ENCODE measurements around the gene PCDHB1. TPM values are rescaled to one million over a fixed set of nuclear protein-coding genes. Genes with fewer than 3 reads are reported as not detected.
"Not testable (repeated sequence)": the region's sequence is repeated elsewhere in the genome, so short reads cannot be mapped to it uniquely, and the experiment has no call there.

PCDHB1 gene
- total RNA-seq, 1 donor = not detected

DNA sequence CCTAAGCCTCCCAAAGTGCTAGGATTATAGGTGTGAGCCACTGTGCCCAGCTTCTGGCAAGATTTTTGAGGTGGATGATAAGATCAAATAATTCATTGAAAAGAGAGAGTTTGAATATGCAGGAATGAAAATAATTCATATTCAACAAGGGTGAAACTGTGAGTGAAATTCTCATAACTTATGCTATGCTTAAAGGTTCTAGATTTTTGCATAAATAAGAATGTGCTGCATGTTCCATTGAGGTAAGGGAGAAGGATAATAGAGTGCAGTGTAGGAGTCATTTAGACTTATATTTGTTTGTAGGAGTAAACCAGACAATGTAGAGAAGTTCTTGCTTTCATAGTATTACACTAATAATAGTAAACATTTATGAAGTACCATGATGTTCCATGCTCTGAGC is 31.1 kb downstream of the PCDHB1 start:
- no peaks in the 10 kb centered on the region for H3K79me2 ChIP-seq (ENCODE audit: insufficient read depth, low read length)
- no peaks in the 10 kb centered on the region for H3K36me3 ChIP-seq (ENCODE audit: insufficient read depth, low read length)
- H2AFZ ChIP-seq (ENCODE audit: low read length) = no peak overlapping the region
- no peak for DNase-seq (ENCODE audit: insufficient read length, low spot score, missing footprints)
- H3K27ac ChIP-seq (ENCODE audit: low read depth, low read length) = no peak overlapping the region
- H3K9me3 ChIP-seq (ENCODE audit: low read depth, low read length) = no peaks in the 10 kb centered on the region
- H3K4me2 ChIP-seq (ENCODE audit: insufficient read depth, low read length) = no peak overlapping the region
- no peaks in the 10 kb centered on the region for H3K27me3 ChIP-seq (ENCODE audit: insufficient read depth, low read length)
- TF ChIP-seq CTCF (IDR thresholded peaks at IDR 0.05; ENCODE audit: extremely low read depth, low read depth, low read length) = no peak
- no peaks in the 10 kb centered on the region for H3K4me1 ChIP-seq (ENCODE audit: insufficient read depth, low read length)
- no peak overlapping the region for H3K4me3 ChIP-seq (ENCODE audit: insufficient read depth, low read length)
- H4K20me1 ChIP-seq (ENCODE audit: insufficient read depth, low read length) = no peaks in the 10 kb centered on the region

DNA sequence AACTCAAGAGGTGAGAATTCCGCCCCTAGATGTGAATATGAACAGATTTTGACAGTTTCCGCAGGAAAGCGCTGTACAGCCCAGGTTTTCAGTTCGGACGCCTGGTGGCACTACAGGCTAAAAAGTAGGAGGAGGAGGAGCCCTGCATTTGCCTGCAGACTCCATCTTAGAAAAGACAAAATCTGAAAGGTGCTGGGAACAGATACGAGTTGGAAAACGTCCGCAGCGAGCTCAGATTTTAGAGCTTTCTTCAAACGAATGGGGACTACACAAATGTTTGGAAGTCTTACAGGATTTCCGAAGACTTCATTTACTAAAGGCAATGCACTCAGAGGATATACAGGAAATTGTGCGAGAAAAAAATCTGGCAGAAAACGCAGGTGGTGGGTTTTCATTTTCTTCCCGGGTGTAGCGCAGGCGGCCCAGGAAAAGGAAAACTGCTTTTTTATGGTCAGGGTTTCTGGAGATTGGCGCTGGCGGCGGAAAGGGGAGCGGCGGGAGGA is 33.4 kb downstream of the PCDHB1 start:
- Histone ChIP-seq H3K27ac (ENCODE audit: low read depth, low read length) (no peak overlapping the region), H3K27me3 (ENCODE audit: insufficient read depth, low read length) (no peaks in the 10 kb centered on the region), H3K4me2 (ENCODE audit: insufficient read depth, low read length) (peak overlapping the region; percentile 80), H2AFZ (ENCODE audit: low read length) (peak overlapping the region; percentile 92), H3K36me3 (ENCODE audit: insufficient read depth, low read length) (no peaks in the 10 kb centered on the region), H3K4me1 (ENCODE audit: insufficient read depth, low read length) (no peaks in the 10 kb centered on the region), H3K4me3 (ENCODE audit: insufficient read depth, low read length) (peak overlapping the region; percentile 71), H3K79me2 (ENCODE audit: insufficient read depth, low read length) (no peaks in the 10 kb centered on the region), H4K20me1 (ENCODE audit: insufficient read depth, low read length) (no peaks in the 10 kb centered on the region), H3K9me3 (ENCODE audit: low read depth, low read length) (no peaks in the 10 kb centered on the region)
- no peak for DNase-seq (ENCODE audit: insufficient read length, low spot score, missing footprints)
- peak; percentile 63 for TF ChIP-seq CTCF (IDR thresholded peaks at IDR 0.05; ENCODE audit: extremely low read depth, low read depth, low read length)

GRCh38 chr5:141094481-141095262 is 43.5 kb downstream of the PCDHB1 start, which contains the start of gene PCDHB2:
Gene PCDHB2, plus strand, starts transcription at chr5:141094615. Its CDS starts 176 bp downstream, at chr5:141094791.
- Histone ChIP-seq H3K4me2 (ENCODE audit: insufficient read depth, low read length) (peak within 1 kb of the TSS; percentile 45), H2AFZ (ENCODE audit: low read length) (peak within 1 kb of the TSS; percentile 29), H3K27me3 (ENCODE audit: insufficient read depth, low read length) (no peaks in the 10 kb centered on the region), H4K20me1 (ENCODE audit: insufficient read depth, low read length) (no peaks in the 10 kb centered on the region), H3K36me3 (ENCODE audit: insufficient read depth, low read length) (no peaks in the 10 kb centered on the region), H3K79me2 (ENCODE audit: insufficient read depth, low read length) (no peaks in the 10 kb centered on the region), H3K9me3 (ENCODE audit: low read depth, low read length) (no peaks in the 10 kb centered on the region), H3K4me3 (ENCODE audit: insufficient read depth, low read length) (peak within 1 kb of the TSS; percentile 50), H3K27ac (ENCODE audit: low read depth, low read length) (no peak within 1 kb of the TSS), H3K4me1 (ENCODE audit: insufficient read depth, low read length) (no peaks in the 10 kb centered on the region)
- peak; percentile 80 for DNase-seq (ENCODE audit: insufficient read length, low spot score, missing footprints)
- peak; percentile 38 for TF ChIP-seq CTCF (IDR thresholded peaks at IDR 0.05; ENCODE audit: extremely low read depth, low read depth, low read length)

DNA sequence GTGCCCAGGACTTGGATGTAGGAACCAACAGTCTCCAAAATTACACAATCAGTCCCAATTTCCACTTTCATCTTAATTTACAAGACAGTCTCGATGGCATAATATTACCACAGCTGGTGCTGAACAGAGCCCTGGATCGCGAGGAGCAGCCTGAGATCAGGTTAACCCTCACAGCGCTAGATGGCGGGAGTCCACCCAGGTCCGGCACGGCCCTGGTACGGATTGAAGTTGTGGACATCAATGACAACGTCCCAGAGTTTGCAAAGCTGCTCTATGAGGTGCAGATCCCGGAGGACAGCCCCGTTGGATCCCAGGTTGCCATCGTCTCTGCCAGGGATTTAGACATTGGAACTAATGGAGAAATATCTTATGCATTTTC is 44.1 kb downstream of the PCDHB1 start:
- H3K4me3 ChIP-seq (ENCODE audit: insufficient read depth, low read length) = no peak overlapping the region

DNA sequence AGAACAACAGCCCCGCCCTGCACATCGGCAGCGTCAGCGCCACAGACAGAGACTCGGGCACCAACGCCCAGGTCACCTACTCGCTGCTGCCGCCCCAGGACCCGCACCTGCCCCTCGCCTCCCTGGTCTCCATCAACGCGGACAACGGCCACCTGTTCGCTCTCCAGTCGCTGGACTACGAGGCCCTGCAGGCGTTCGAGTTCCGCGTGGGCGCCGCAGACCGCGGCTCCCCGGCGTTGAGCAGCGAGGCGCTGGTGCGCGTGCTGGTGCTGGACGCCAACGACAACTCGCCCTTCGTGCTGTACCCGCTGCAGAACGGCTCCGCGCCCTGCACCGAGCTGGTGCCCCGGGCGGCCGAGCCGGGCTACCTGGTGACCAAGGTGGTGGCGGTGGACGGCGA is 45.0 kb downstream of the PCDHB1 start:
- not testable (repeated sequence) for H3K4me3 ChIP-seq (ENCODE audit: insufficient read depth, low read length); H2AFZ ChIP-seq (ENCODE audit: low read length); H3K4me2 ChIP-seq (ENCODE audit: insufficient read depth, low read length); H3K9me3 ChIP-seq (ENCODE audit: low read depth, low read length); H3K27me3 ChIP-seq (ENCODE audit: insufficient read depth, low read length); H3K27ac ChIP-seq (ENCODE audit: low read depth, low read length); H3K4me1 ChIP-seq (ENCODE audit: insufficient read depth, low read length); H3K79me2 ChIP-seq (ENCODE audit: insufficient read depth, low read length); DNase-seq (ENCODE audit: insufficient read length, low spot score, missing footprints); H4K20me1 ChIP-seq (ENCODE audit: insufficient read depth, low read length); H3K36me3 ChIP-seq (ENCODE audit: insufficient read depth, low read length)

More for the DNA sequence above, 44.1 kb downstream of the PCDHB1 start:
- H3K36me3 ChIP-seq (ENCODE audit: insufficient read depth, low read length) = no peaks in the 10 kb centered on the region
- H3K27me3 ChIP-seq (ENCODE audit: insufficient read depth, low read length) = no peaks in the 10 kb centered on the region
- no peak for TF ChIP-seq CTCF (IDR thresholded peaks at IDR 0.05; ENCODE audit: extremely low read depth, low read depth, low read length)
- no peak overlapping the region for H3K27ac ChIP-seq (ENCODE audit: low read depth, low read length)
- H2AFZ ChIP-seq (ENCODE audit: low read length) = no peak overlapping the region
- no peaks in the 10 kb centered on the region for H3K79me2 ChIP-seq (ENCODE audit: insufficient read depth, low read length)
- no peaks in the 10 kb centered on the region for H4K20me1 ChIP-seq (ENCODE audit: insufficient read depth, low read length)
- H3K9me3 ChIP-seq (ENCODE audit: low read depth, low read length) = no peaks in the 10 kb centered on the region
- no peaks in the 10 kb centered on the region for H3K4me1 ChIP-seq (ENCODE audit: insufficient read depth, low read length)
- H3K4me2 ChIP-seq (ENCODE audit: insufficient read depth, low read length) = no peak overlapping the region
- no peak for DNase-seq (ENCODE audit: insufficient read length, low spot score, missing footprints)

DNA sequence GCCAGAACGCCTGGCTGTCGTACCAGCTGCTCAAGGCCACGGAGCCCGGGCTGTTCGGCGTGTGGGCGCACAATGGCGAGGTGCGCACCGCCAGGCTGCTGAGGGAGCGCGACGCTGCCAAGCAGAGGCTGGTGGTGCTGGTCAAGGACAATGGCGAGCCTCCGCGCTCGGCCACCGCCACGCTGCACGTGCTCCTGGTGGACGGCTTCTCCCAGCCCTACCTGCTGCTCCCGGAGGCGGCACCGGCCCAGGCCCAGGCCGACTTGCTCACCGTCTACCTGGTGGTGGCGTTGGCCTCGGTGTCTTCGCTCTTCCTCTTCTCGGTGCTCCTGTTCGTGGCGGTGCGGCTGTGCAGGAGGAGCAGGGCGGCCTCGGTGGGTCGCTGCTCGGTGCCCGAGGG is 45.4 kb downstream of the PCDHB1 start:
- not testable (repeated sequence) for H3K27me3 ChIP-seq (ENCODE audit: insufficient read depth, low read length); H3K79me2 ChIP-seq (ENCODE audit: insufficient read depth, low read length); H2AFZ ChIP-seq (ENCODE audit: low read length); H3K4me3 ChIP-seq (ENCODE audit: insufficient read depth, low read length); H3K36me3 ChIP-seq (ENCODE audit: insufficient read depth, low read length); DNase-seq (ENCODE audit: insufficient read length, low spot score, missing footprints); H3K4me2 ChIP-seq (ENCODE audit: insufficient read depth, low read length); H3K27ac ChIP-seq (ENCODE audit: low read depth, low read length); H3K9me3 ChIP-seq (ENCODE audit: low read depth, low read length); H4K20me1 ChIP-seq (ENCODE audit: insufficient read depth, low read length); H3K4me1 ChIP-seq (ENCODE audit: insufficient read depth, low read length)
